PC-3 (cell line): ENCODE data around the gene CAMTA1. TPM values are rescaled to one million over a fixed set of nuclear protein-coding genes. Genes with fewer than 3 reads are reported as not detected.
"Not testable (repeated sequence)": the region's sequence is repeated elsewhere in the genome, so short reads cannot be mapped to it uniquely, and the experiment has no call there.

Experiments
- ATAC-seq: fragments of 200-7000 bp; cut with Tn5 transposase; 2 replicates; pipeline ENCODE4 v1.9.1; 2020; ENCODE audit warnings: mild to moderate bottlenecking, moderate library complexity
- BruUV-seq: library from RNA; stranded (reverse); fragments of 400-500 nt; replicated peaks from 2 replicates; lab custom pipeline; 2021; lab: Mats Ljungman, UMichigan
- CTCF ChIA-PET: fragments of 300-600 bp; sonication (Branson Sonifier 250); formaldehyde crosslinking; loops from one replicate; lab custom pipeline; 2022; ENCODE audit warnings: antibody characterized with exemption; lab: Charles Lee
- POLR2A ChIA-PET: fragments of 300-600 bp; sonication (Branson Sonifier 250); formaldehyde crosslinking; loops from one replicate; lab custom pipeline; 2022; ENCODE audit warnings: antibody characterized with exemption; ENCODE audit not compliant: unreplicated experiment; lab: Charles Lee
- DNase-seq: peaks from one replicate; pipeline ENCODE4 v3.0.0-alpha.2; 2015
- H2AFZ ChIP-seq: fragments of 300-600 bp; sonication (generic); 2 replicates; pipeline ENCODE4 v1.6.0; 2016; ENCODE audit warnings: antibody characterized with exemption, low read length
- H3F3A ChIP-seq: fragments of 300-600 bp; sonication (generic); one replicate; pipeline ENCODE4 v1.6.0; 2017; ENCODE audit warnings: antibody characterized with exemption, low read length, control low read depth, mild to moderate bottlenecking; ENCODE audit not compliant: unreplicated experiment
- H3K27ac ChIP-seq: fragments of 300-600 bp; sonication (generic); 2 replicates; pipeline ENCODE4 v1.5.1; 2016; ENCODE audit warnings: mild to moderate bottlenecking, low read length
- H3K27me3 ChIP-seq: fragments of 300-600 bp; sonication (generic); 2 replicates; pipeline ENCODE4 v1.6.1; 2016; ENCODE audit warnings: low read length, mixed read lengths
- H3K36me3 ChIP-seq: fragments of 300-600 bp; sonication (generic); 2 replicates; pipeline ENCODE4 v1.6.1; 2016; ENCODE audit warnings: low read depth, mixed run types, low read length, mixed read lengths
- H3K4me1 ChIP-seq: fragments of 300-600 bp; sonication (generic); 2 replicates; pipeline ENCODE4 v1.5.1; 2016; ENCODE audit warnings: low read length; ENCODE audit not compliant: insufficient read depth
- H3K4me2 ChIP-seq: fragments of 300-600 bp; sonication (generic); 2 replicates; pipeline ENCODE4 v1.6.0; 2016; ENCODE audit warnings: low read length
- H3K4me3 ChIP-seq: fragments of 300-600 bp; sonication (generic); 2 replicates; pipeline ENCODE4 v1.5.1; 2016; ENCODE audit warnings: mild to moderate bottlenecking, low read length, mixed read lengths
- H3K79me2 ChIP-seq: fragments of 300-600 bp; sonication (generic); 2 replicates; pipeline ENCODE4 v1.6.1; 2017; ENCODE audit warnings: low read length, mixed read lengths
- H3K9ac ChIP-seq: fragments of 300-600 bp; sonication (generic); 2 replicates; pipeline ENCODE4 v1.6.0; 2016; ENCODE audit warnings: mild to moderate bottlenecking, low read length
- H3K9me2 ChIP-seq: fragments of 300-600 bp; sonication (generic); replicated peaks from 2 replicates; pipeline ENCODE4 v1.6.1; 2016; ENCODE audit warnings: mixed run types, low read length, mixed read lengths
- H3K9me3 ChIP-seq: fragments of 300-600 bp; sonication (generic); 2 replicates; pipeline ENCODE4 v1.6.1; 2016; ENCODE audit warnings: low read length, mixed read lengths
- H4K20me1 ChIP-seq: fragments of 300-600 bp; sonication (generic); 2 replicates; pipeline ENCODE4 v1.6.1; 2016; ENCODE audit warnings: low read length, mixed read lengths
- EZH2 ChIP-seq: fragments of 300-600 bp; sonication (generic); IDR thresholded peaks from one replicate; pipeline ENCODE4 v1.6.1; 2017; ENCODE audit warnings: antibody characterized with exemption, mild to moderate bottlenecking, low read length; ENCODE audit not compliant: unreplicated experiment
- EZH2phosphoT487 ChIP-seq: fragments of 300-600 bp; sonication (generic); IDR thresholded peaks from 2 replicates; pipeline ENCODE4 v1.6.1; 2018; ENCODE audit warnings: mild to moderate bottlenecking, antibody characterized with exemption, low read length, borderline replicate concordance
- intact Hi-C: fragments of 100-400 bp; cut with micrococcal nuclease; formaldehyde crosslinking; loops from 2 replicates; pipeline ENCODE4 v1.9.0; 2023
- total RNA-seq: library from RNA; depleted of rRNA; stranded (reverse); fragments of >200 nt; gene quantifications from 2 replicates; pipeline ENCODE4 v1.2.3, GENCODE V29; 2014
- TF ChIP-seq, protein P1 (sequence below): fragments of 300-600 bp; sonication (generic); conservative IDR thresholded peaks from 2 replicates; pipeline ENCODE4 v1.5.1; 2017; ENCODE audit warnings: antibody characterized with exemption, low read depth, mild to moderate bottlenecking, low read length

The CAMTA1 gene
- total RNA-seq, 1 experiment from 2014 or later = 40.8 TPM

DNA sequence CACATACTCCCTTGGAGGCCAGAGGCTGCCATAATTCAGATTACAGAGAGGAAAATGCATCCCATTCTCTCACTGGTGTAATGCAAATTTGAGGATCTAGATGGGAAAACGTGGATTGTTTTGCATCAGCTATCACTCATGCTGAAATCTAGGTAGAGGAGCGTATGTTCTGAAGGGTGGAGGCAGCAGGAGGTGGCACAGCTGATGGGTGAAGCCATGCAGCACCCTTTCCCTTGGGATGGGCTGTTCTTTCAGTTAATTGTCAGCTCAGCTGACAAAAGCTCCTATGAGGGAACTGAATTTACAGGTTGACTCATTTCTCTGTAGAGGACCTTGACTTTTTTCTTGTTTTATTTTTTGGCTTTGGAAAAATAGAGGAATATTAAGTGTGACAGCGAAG lies 41.8 kb downstream of the CAMTA1 start:
- no peak overlapping the region for H3K9ac ChIP-seq
- H3K9me3 ChIP-seq = no peaks in the 10 kb centered on the region
- DNase-seq (no peak), ATAC-seq (no peak)
- no peak overlapping the region for H3K27ac ChIP-seq
- intact Hi-C loops = no loop called here
- H3K36me3 ChIP-seq = 0 out of 2 replicates have a peak, but pooled peaks cover 4% of the 10 kb centered on the region
- H3K9me2 ChIP-seq = no peaks in the 10 kb centered on the region
- TF ChIP-seq, protein P1, sequence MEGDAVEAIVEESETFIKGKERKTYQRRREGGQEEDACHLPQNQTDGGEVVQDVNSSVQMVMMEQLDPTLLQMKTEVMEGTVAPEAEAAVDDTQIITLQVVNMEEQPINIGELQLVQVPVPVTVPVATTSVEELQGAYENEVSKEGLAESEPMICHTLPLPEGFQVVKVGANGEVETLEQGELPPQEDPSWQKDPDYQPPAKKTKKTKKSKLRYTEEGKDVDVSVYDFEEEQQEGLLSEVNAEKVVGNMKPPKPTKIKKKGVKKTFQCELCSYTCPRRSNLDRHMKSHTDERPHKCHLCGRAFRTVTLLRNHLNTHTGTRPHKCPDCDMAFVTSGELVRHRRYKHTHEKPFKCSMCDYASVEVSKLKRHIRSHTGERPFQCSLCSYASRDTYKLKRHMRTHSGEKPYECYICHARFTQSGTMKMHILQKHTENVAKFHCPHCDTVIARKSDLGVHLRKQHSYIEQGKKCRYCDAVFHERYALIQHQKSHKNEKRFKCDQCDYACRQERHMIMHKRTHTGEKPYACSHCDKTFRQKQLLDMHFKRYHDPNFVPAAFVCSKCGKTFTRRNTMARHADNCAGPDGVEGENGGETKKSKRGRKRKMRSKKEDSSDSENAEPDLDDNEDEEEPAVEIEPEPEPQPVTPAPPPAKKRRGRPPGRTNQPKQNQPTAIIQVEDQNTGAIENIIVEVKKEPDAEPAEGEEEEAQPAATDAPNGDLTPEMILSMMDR = no peak
- CTCF ChIA-PET = no interaction called here
- no peaks in the 10 kb centered on the region for H3K4me1 ChIP-seq
- no TSS peak for BruUV-seq
- no peak overlapping the region for H2AFZ ChIP-seq
- no peaks in the 10 kb centered on the region for H4K20me1 ChIP-seq
- H3K4me3 ChIP-seq = no peak overlapping the region
- H3K27me3 ChIP-seq = no peaks in the 10 kb centered on the region
- no peaks in the 10 kb centered on the region for H3F3A ChIP-seq
- no peak overlapping the region for H3K4me2 ChIP-seq
- POLR2A ChIA-PET = no interaction called here
- no peaks in the 10 kb centered on the region for H3K79me2 ChIP-seq

DNA sequence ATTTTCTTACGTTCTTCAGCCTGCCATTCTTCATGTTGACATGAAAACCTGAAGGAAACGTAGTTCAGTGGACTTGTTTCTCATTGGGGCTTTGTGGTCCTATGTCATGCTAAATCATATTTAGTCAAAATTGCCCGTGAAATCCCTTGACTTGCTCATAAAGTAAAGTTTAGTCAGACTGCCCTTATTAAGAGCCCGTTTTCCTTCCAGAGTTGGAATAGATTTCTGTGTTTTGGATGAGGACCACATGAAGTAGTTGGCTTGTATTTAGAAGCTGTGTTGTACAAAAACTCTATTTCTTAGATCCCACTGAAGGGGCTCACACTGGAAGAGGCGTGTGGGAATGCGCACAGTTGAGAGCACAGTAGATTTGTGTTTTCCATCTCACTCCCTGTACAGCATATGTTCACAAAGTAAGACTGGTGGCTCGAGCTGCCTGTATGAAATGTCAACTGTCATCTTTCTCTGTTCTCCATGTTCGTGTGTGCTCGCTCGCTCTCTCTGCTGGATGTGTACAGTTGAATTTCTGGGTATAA lies 42.4 kb downstream of the CAMTA1 start:
- no peaks in the 10 kb centered on the region for H4K20me1 ChIP-seq
- TF ChIP-seq EZH2 (no peak), EZH2phosphoT487 (no peak)
- TF ChIP-seq, protein P1 = no peak
- H3K9ac ChIP-seq = no peak overlapping the region
- no peaks in the 10 kb centered on the region for H3K79me2 ChIP-seq
- DNase-seq (no peak), ATAC-seq (no peak)
- no peak overlapping the region for H3K4me3 ChIP-seq
- no peak overlapping the region for H2AFZ ChIP-seq
- no peaks in the 10 kb centered on the region for H3K27me3 ChIP-seq
- no peaks in the 10 kb centered on the region for H3K9me2 ChIP-seq
- H3K4me2 ChIP-seq = no peak overlapping the region
- H3K27ac ChIP-seq = no peak overlapping the region
- H3F3A ChIP-seq = no peaks in the 10 kb centered on the region
- POLR2A ChIA-PET = no interaction called here
- no peaks in the 10 kb centered on the region for H3K9me3 ChIP-seq
- intact Hi-C loops = no loop called here
- no peaks in the 10 kb centered on the region for H3K4me1 ChIP-seq
- CTCF ChIA-PET = no interaction called here
- BruUV-seq = no TSS peak
- H3K36me3 ChIP-seq = 0 out of 2 replicates have a peak, but pooled peaks cover 4% of the 10 kb centered on the region

GRCh38 chr1:6831366-6831765 lies 46.1 kb downstream of the CAMTA1 start:
- DNase-seq = no peak
- no peak for TF ChIP-seq EZH2phosphoT487
- TF ChIP-seq EZH2 = no peak
- TF ChIP-seq, protein P1 = no peak
- no peaks in the 10 kb centered on the region for H3K4me1 ChIP-seq
- intact Hi-C loops = no loop called here
- H3K27ac ChIP-seq = no peak overlapping the region
- no peaks in the 10 kb centered on the region for H3K9me2 ChIP-seq
- H3K9me3 ChIP-seq = no peaks in the 10 kb centered on the region
- BruUV-seq = no TSS peak
- no peak for ATAC-seq
- no peaks in the 10 kb centered on the region for H4K20me1 ChIP-seq
- CTCF ChIA-PET = no interaction called here
- no peaks in the 10 kb centered on the region for H3K36me3 ChIP-seq
- POLR2A ChIA-PET = no interaction called here
- no peaks in the 10 kb centered on the region for H3K79me2 ChIP-seq
- no peaks in the 10 kb centered on the region for H3K27me3 ChIP-seq
- H2AFZ ChIP-seq = no peak overlapping the region
- H3K9ac ChIP-seq = no peak overlapping the region
- no peaks in the 10 kb centered on the region for H3F3A ChIP-seq
- H3K4me2 ChIP-seq = no peak overlapping the region
- H3K4me3 ChIP-seq = no peak overlapping the region

GRCh38 chr1:6832006-6832405 lies 46.8 kb downstream of the CAMTA1 start:
- H3K36me3 ChIP-seq, H3K27ac ChIP-seq, H3K9me3 ChIP-seq, DNase-seq, H3K27me3 ChIP-seq, intact Hi-C loops, H3K79me2 ChIP-seq, H3K9ac ChIP-seq, H3K9me2 ChIP-seq, H3K4me2 ChIP-seq, ATAC-seq, CTCF ChIA-PET, H3K4me1 ChIP-seq, H2AFZ ChIP-seq, POLR2A ChIA-PET, H3F3A ChIP-seq, H3K4me3 ChIP-seq, H4K20me1 ChIP-seq, BruUV-seq: not testable (repeated sequence)
